ENCODE measurements around the gene MEI4. TPM values are rescaled to one million over a fixed set of nuclear protein-coding genes. Genes with fewer than 3 reads are reported as not detected.
"Not testable (repeated sequence)": the region's sequence is repeated elsewhere in the genome, so short reads cannot be mapped to it uniquely, and the experiment has no call there.

Gene MEI4
- total RNA-seq, 4 donors from 2014 or later, result 0.67 to 5.8 (median 3.8) TPM

GRCh38 chr6:77825204-77825603 lies 172.4 kb downstream of the MEI4 start:
- intact Hi-C loops (cut with DNase I), result no loop called here
- Histone ChIP-seq H3K27me3 (no peaks in the 10 kb centered on the region), H3K4me3 (replicated peaks in 1 of 3) (no peak overlapping the region), H3K9me3 (no peaks in the 10 kb centered on the region), H3K36me3 (no peaks in the 10 kb centered on the region), H3K27ac (no peak overlapping the region), H3K4me1 (no peaks in the 10 kb centered on the region)
- WGBS, 2 donors, result 79 to 86% methylated on average over 2 of the region's 2 CpGs
- DNase-seq, result no peak
- TF ChIP-seq POLR2A (IDR thresholded peaks at IDR 0.05) (no peak), CTCF (IDR thresholded peaks at IDR 0.05) (no peak)

- Histone ChIP-seq H3K4me3 (replicated peaks in 1 of 3) (no peak overlapping the region), H3K4me1 (no peaks in the 10 kb centered on the region), H3K9me3 (no peaks in the 10 kb centered on the region), H3K36me3 (no peaks in the 10 kb centered on the region), H3K27ac (no peak overlapping the region), H3K27me3 (no peaks in the 10 kb centered on the region)
- intact Hi-C loops (cut with DNase I), result no loop called here
- no peak for DNase-seq
- TF ChIP-seq POLR2A (IDR thresholded peaks at IDR 0.05) (no peak), CTCF (IDR thresholded peaks at IDR 0.05) (no peak)
Measured at GRCh38 chr6:77829736-77830135, 176.9 kb downstream of the MEI4 start.

- 98% methylated on average over 2 of the region's 2 CpGs for WGBS, 2 donors
- DNase-seq; H3K27me3 ChIP-seq; H3K9me3 ChIP-seq; H3K4me1 ChIP-seq; H3K36me3 ChIP-seq; H3K27ac ChIP-seq; H3K4me3 ChIP-seq (replicated peaks in 1 of 3); intact Hi-C loops (cut with DNase I): not testable (repeated sequence)
Measured at GRCh38 chr6:77833749-77834148, 180.9 kb downstream of the MEI4 start.

- WGBS, 2 donors, result 64 to 70% methylated on average over 4 of the region's 4 CpGs
- H3K27ac ChIP-seq, result no peak overlapping the region
Measured at GRCh38 chr6:77834591-77834996, 181.8 kb downstream of the MEI4 start.

GRCh38 chr6:77837034-77837784 lies 184.4 kb downstream of the MEI4 start:
- no peak overlapping the region for H3K4me3 ChIP-seq (replicated peaks in 1 of 3)
- no peak overlapping the region for H3K27ac ChIP-seq
- DNase-seq, result no peak
- no peak for TF ChIP-seq CTCF (IDR thresholded peaks at IDR 0.05)
- TF ChIP-seq POLR2A (IDR thresholded peaks at IDR 0.05), result no peak
- no peaks in the 10 kb centered on the region for H3K36me3 ChIP-seq
- intact Hi-C loops (cut with DNase I), result no loop called here
- 29 to 34% methylated on average over 3 of the region's 3 CpGs for WGBS, 2 donors
- no peaks in the 10 kb centered on the region for H3K27me3 ChIP-seq
- H3K4me1 ChIP-seq, result no peaks in the 10 kb centered on the region
- no peaks in the 10 kb centered on the region for H3K9me3 ChIP-seq

More at GRCh38 chr6:77834591-77834996, 181.8 kb downstream of the MEI4 start:
- Histone ChIP-seq H3K27me3 (no peaks in the 10 kb centered on the region), H3K36me3 (no peaks in the 10 kb centered on the region), H3K4me1 (no peaks in the 10 kb centered on the region), H3K9me3 (no peaks in the 10 kb centered on the region), H3K4me3 (replicated peaks in 1 of 3) (no peak overlapping the region)
- intact Hi-C loops (cut with DNase I), result no loop called here
- DNase-seq, result no peak
- TF ChIP-seq CTCF (IDR thresholded peaks at IDR 0.05) (no peak), POLR2A (IDR thresholded peaks at IDR 0.05) (no peak)

All from thyroid gland (tissue), 4 donors.